SK-N-SH (cell line): Measurements from ENCODE around the gene RBM47. TPM values are rescaled to one million over a fixed set of nuclear protein-coding genes. Genes with fewer than 3 reads are reported as not detected.
A peak's percentile ranks its signal among the peaks of the same experiment; 100 is the strongest.

Source experiments
- CTCF ChIA-PET: fragments of 300-600, 350-600 bp; formaldehyde crosslinking; extraction: SDS; loops from one replicate; lab custom pipeline; 2021; lab: Yijun Ruan, JAX
- POLR2A ChIA-PET: fragments of 350-600 bp; sonication (Branson Sonifier 250); formaldehyde crosslinking; extraction: SDS; loops from one replicate; lab custom pipeline; 2020; ENCODE audit warnings: antibody characterized with exemption, inconsistent platforms; lab: Yijun Ruan, JAX
- DNase-seq: peaks from one replicate; pipeline ENCODE4 v3.0.0; 2012
- H2AFZ ChIP-seq: fragments of 200-600 bp; sonication (generic); 2 replicates; pipeline ENCODE4 v1.8.1; 2016; ENCODE audit warnings: antibody characterized with exemption, mild to moderate bottlenecking, low read depth
- H3F3A ChIP-seq: fragments of 200-600 bp; sonication (generic); replicated peaks from 2 replicates; pipeline ENCODE3; 2016; ENCODE audit warnings: antibody characterized with exemption, mild to moderate bottlenecking; ENCODE audit not compliant: insufficient read depth
- H3K27ac ChIP-seq, 2 experiments: fragments of 200-500 bp in 1 of 2; fragments of 200-600 bp in 1 of 2; sonication (Bioruptor generic) in 1 of 2; sonication (generic), shearing (Covaris generic) in 1 of 2; 2 replicates each; pipeline versions ENCODE4 v1.5.1 to v1.6.1; 2014 to 2016; ENCODE audit warnings: low read depth in 2 of 2, inconsistent platforms in 1 of 2, low read length in 1 of 2, mild to moderate bottlenecking in 1 of 2, mixed read lengths in 1 of 2
- H3K27me3 ChIP-seq: fragments of 200-600 bp; sonication (generic), shearing (Covaris generic); 2 replicates; pipeline ENCODE4 v1.6.1; 2016; ENCODE audit warnings: mixed run types; ENCODE audit not compliant: insufficient read depth
- H3K36me3 ChIP-seq, 2 experiments: fragments of 200-500 bp in 1 of 2; fragments of 200-600 bp in 1 of 2; sonication (Bioruptor generic) in 1 of 2; sonication (generic) in 1 of 2; replicated peaks in 1 of 2; 2 replicates each; pipeline versions ENCODE3 to v1.5.1; 2014 to 2016; ENCODE audit warnings: low read length in 1 of 2, mild to moderate bottlenecking in 1 of 2; ENCODE audit not compliant: insufficient read depth in 2 of 2, control insufficient read depth in 1 of 2
- H3K4me1 ChIP-seq, 2 experiments: fragments of 200-500 bp in 1 of 2; fragments of 200-600 bp in 1 of 2; sonication (Bioruptor generic) in 1 of 2; sonication (generic), shearing (Covaris generic) in 1 of 2; 2 replicates each; pipeline versions ENCODE4 v1.5.1 to v1.6.1; 2014 to 2016; ENCODE audit warnings: low read depth in 1 of 2, low read length in 1 of 2, mixed run types in 1 of 2; ENCODE audit not compliant: insufficient read depth in 2 of 2, control insufficient read depth in 1 of 2
- H3K4me2 ChIP-seq: fragments of 200-600 bp; sonication (generic), shearing (Covaris generic); 2 replicates; pipeline ENCODE4 v1.6.1; 2017; ENCODE audit warnings: mixed run types
- H3K4me3 ChIP-seq, 2 experiments: fragments of 200-500 bp in 1 of 2; fragments of 200-600 bp in 1 of 2; sonication (Bioruptor generic) in 1 of 2; sonication (generic), shearing (Covaris generic) in 1 of 2; 2 replicates each; pipeline versions ENCODE4 v1.5.1 to v1.8.1; 2014 to 2016; ENCODE audit warnings: low read depth in 2 of 2, inconsistent platforms in 1 of 2, low read length in 1 of 2, mild to moderate bottlenecking in 1 of 2, mixed read lengths in 1 of 2, moderate library complexity in 1 of 2
- H3K79me2 ChIP-seq: fragments of 200-600 bp; sonication (generic); 2 replicates; pipeline ENCODE4 v1.8.1; 2017; ENCODE audit warnings: mild to moderate bottlenecking; ENCODE audit not compliant: insufficient read depth
- H3K9ac ChIP-seq: fragments of 200-600 bp; sonication (generic); 2 replicates; pipeline ENCODE4 v1.6.1; 2017; ENCODE audit warnings: mixed run types
- H3K9me2 ChIP-seq: fragments of 200-600 bp; sonication (generic); 2 replicates; pipeline ENCODE4 v1.6.1; 2017; ENCODE audit warnings: mixed run types
- H3K9me3 ChIP-seq: fragments of 200-600 bp; sonication (generic); 2 replicates; pipeline ENCODE4 v1.6.1; 2017; ENCODE audit warnings: mixed run types, mild to moderate bottlenecking, moderate library complexity
- H4K20me1 ChIP-seq: fragments of 200-600 bp; sonication (generic); 2 replicates; pipeline ENCODE4 v1.6.1; 2017; ENCODE audit warnings: mild to moderate bottlenecking, mixed run types; ENCODE audit not compliant: insufficient read depth
- EP300 ChIP-seq, 2 experiments: IDR thresholded peaks; 2 replicates each; pipeline versions ENCODE4 v1.4.0 to v1.6.1; 2012; ENCODE audit warnings: borderline replicate concordance in 1 of 2, low read depth in 1 of 2, low read length in 1 of 2
- FOSL2 ChIP-seq: IDR thresholded peaks from 2 replicates; pipeline ENCODE4 v1.4.0; 2012; ENCODE audit warnings: low read depth, mild to moderate bottlenecking, moderate library complexity, borderline replicate concordance
- FOXJ3 ChIP-seq: sonication (generic); formaldehyde crosslinking; IDR thresholded peaks from 2 replicates; pipeline ENCODE4 v1.5.1; 2020; ENCODE audit warnings: mild to moderate bottlenecking, missing genetic modification reagents
- FOXM1 ChIP-seq: IDR thresholded peaks from 2 replicates; pipeline ENCODE4 v1.4.0; 2012; ENCODE audit warnings: low read depth, mild to moderate bottlenecking
- GABPA ChIP-seq: IDR thresholded peaks from 2 replicates; pipeline ENCODE4 v1.4.0; 2012; ENCODE audit warnings: low read depth, mild to moderate bottlenecking
- GATA2 ChIP-seq: sonication (generic); formaldehyde crosslinking; IDR thresholded peaks from 2 replicates; pipeline ENCODE4 v1.5.0; 2020; ENCODE audit warnings: mild to moderate bottlenecking, missing genetic modification reagents
- MEF2A ChIP-seq: IDR thresholded peaks from 2 replicates; pipeline ENCODE4 v1.4.0; 2012; ENCODE audit warnings: low read depth, borderline replicate concordance
- MXI1 ChIP-seq: IDR thresholded peaks from 2 replicates; pipeline ENCODE4 v1.6.1; 2012; ENCODE audit warnings: mild to moderate bottlenecking, low read depth, low read length, improper control_type of control experiment
- NFIC ChIP-seq: IDR thresholded peaks from 2 replicates; pipeline ENCODE4 v1.4.0; 2012; ENCODE audit warnings: borderline replicate concordance
- POLR2AphosphoS5 ChIP-seq: IDR thresholded peaks from 2 replicates; pipeline ENCODE4 v1.6.1; 2012; ENCODE audit warnings: low read depth, low read length
- RAD21 ChIP-seq: IDR thresholded peaks from 2 replicates; pipeline ENCODE4 v1.6.1; 2012; ENCODE audit warnings: mild to moderate bottlenecking, low read length
- RCOR1 ChIP-seq: fragments of 150-350 bp; IDR thresholded peaks from 2 replicates; pipeline ENCODE4 v1.6.1; 2017; ENCODE audit warnings: antibody characterized with exemption, low read length
- SMC3 ChIP-seq: IDR thresholded peaks from 2 replicates; pipeline ENCODE4 v1.6.1; 2012; ENCODE audit warnings: low read depth, low read length, improper control_type of control experiment
- TAF1 ChIP-seq: IDR thresholded peaks from 2 replicates; pipeline ENCODE4 v1.6.1; 2012; ENCODE audit warnings: low read depth, mild to moderate bottlenecking, low read length, moderate library complexity, borderline replicate concordance
- YY1 ChIP-seq: IDR thresholded peaks from 2 replicates; pipeline ENCODE4 v1.4.0; 2012; ENCODE audit warnings: low read depth, mild to moderate bottlenecking
- ZBTB33 ChIP-seq: IDR thresholded peaks from 2 replicates; pipeline ENCODE4 v1.4.0; 2012; ENCODE audit warnings: low read depth, borderline replicate concordance
- WGBS: methylation state at CpG from one replicate; pipeline ENCODE4 v1.1.6; 2017; ENCODE audit warnings: low lambda C conversion rate; 5-methylcytosine and 5-hydroxymethylcytosine counted together
- polyA plus RNA-seq, 3 experiments: library from polyadenylated mRNA; depleted of rRNA; stranded (reverse); fragments of >200 nt; gene quantifications; 2 replicates each; pipeline ENCODE4 v1.2.3, GENCODE V29; 2012
- TF ChIP-seq, protein P1 (sequence below): IDR thresholded peaks from 2 replicates; pipeline ENCODE4; 2012

RBM47 gene
- polyA plus RNA-seq, 1 of the 3 experiments (the other 2 are of a cell fraction) = 6.8 TPM

DNA sequence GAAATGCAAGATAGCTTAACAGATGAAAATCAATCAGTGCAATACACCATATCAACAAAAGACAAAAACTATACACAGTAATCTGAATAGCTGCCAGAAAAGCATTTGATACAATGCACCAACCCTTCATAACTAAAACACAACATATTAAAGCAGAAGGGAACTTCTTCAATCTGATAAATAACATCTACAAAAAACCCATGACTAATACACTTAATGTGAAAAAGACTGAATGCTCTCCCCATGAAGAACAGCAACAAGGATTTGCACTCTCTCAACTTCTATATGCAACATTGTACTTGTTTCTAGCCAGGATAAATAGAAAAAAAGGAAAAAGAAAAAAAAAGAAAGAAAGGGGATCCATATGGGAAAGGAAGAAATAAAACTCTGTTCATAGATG, 139.7 kb downstream of the RBM47 start:
- no peaks in the 10 kb centered on the region for H3K9me2 ChIP-seq
- H3K79me2 ChIP-seq = no peaks in the 10 kb centered on the region
- no peaks in the 10 kb centered on the region for H3K4me1 ChIP-seq
- no peak overlapping the region for H3K4me2 ChIP-seq
- H3K36me3 ChIP-seq = no peaks in the 10 kb centered on the region
- no peak overlapping the region for H3K4me3 ChIP-seq
- ChIA-PET POLR2A (no interaction called here), CTCF (no interaction called here)
- H3K9me3 ChIP-seq = no peaks in the 10 kb centered on the region
- DNase-seq = no peak
- no peaks in the 10 kb centered on the region for H3K27me3 ChIP-seq
- no peaks in the 10 kb centered on the region for H3F3A ChIP-seq
- TF ChIP-seq YY1 = no peak
- H3K9ac ChIP-seq = no peak overlapping the region
- no peak overlapping the region for H3K27ac ChIP-seq
- H2AFZ ChIP-seq = no peak overlapping the region
- H4K20me1 ChIP-seq = no peaks in the 10 kb centered on the region

- no peaks in the 10 kb centered on the region for H4K20me1 ChIP-seq
- TF ChIP-seq FOXM1 (no peak), TAF1 (no peak), GATA2 (CRISPR knock-in tag) (no peak), FOSL2 (peak; percentile 12; the same call in 1 of the 2 replicates), EP300 (IDR thresholded peaks at IDR 0.05; ENCODE audit: borderline replicate concordance in 1 of 2, low read depth in 1 of 2, low read length in 1 of 2) (no peak), MEF2A (no peak), MXI1 (no peak)
- TF ChIP-seq, protein P1, sequence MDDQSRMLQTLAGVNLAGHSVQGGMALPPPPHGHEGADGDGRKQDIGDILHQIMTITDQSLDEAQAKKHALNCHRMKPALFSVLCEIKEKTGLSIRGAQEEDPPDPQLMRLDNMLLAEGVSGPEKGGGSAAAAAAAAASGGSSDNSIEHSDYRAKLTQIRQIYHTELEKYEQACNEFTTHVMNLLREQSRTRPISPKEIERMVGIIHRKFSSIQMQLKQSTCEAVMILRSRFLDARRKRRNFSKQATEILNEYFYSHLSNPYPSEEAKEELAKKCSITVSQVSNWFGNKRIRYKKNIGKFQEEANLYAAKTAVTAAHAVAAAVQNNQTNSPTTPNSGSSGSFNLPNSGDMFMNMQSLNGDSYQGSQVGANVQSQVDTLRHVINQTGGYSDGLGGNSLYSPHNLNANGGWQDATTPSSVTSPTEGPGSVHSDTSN = peak; percentile 24; the same call in 1 of the 2 replicates
- H3K9ac ChIP-seq = no peak overlapping the region
- H3K4me2 ChIP-seq = no peak overlapping the region
- H2AFZ ChIP-seq = no peak overlapping the region
- H3K27ac ChIP-seq = no peak overlapping the region
- no peaks in the 10 kb centered on the region for H3K9me3 ChIP-seq
- H3F3A ChIP-seq = peaks cover 7% of the 10 kb centered on the region
- H3K9me2 ChIP-seq = no peaks in the 10 kb centered on the region
- CTCF ChIA-PET = no interaction called here
- no peaks in the 10 kb centered on the region for H3K27me3 ChIP-seq
- no peak overlapping the region for H3K4me3 ChIP-seq
- H3K4me1 ChIP-seq = no peaks in the 10 kb centered on the region
- POLR2A ChIA-PET = no interaction called here
- DNase-seq = no peak
- 86% methylated on average over 1 of the region's 1 CpG for WGBS
- no peaks in the 10 kb centered on the region for H3K79me2 ChIP-seq
- H3K36me3 ChIP-seq = no peaks in the 10 kb centered on the region
Measured at GRCh38 chr4:40486534-40486933, 143.1 kb downstream of the RBM47 start.

- Histone ChIP-seq H3K27ac (no peak overlapping the region), H3K36me3 (no peaks in the 10 kb centered on the region), H3K4me2 (no peak overlapping the region), H3K4me1 (no peaks in the 10 kb centered on the region), H3K4me3 (no peak overlapping the region), H3K9me3 (no peaks in the 10 kb centered on the region), H3K79me2 (no peaks in the 10 kb centered on the region), H4K20me1 (no peaks in the 10 kb centered on the region), H3K27me3 (no peaks in the 10 kb centered on the region), H3K9ac (no peak overlapping the region), H2AFZ (no peak overlapping the region), H3F3A (peaks cover 11% of the 10 kb centered on the region), H3K9me2 (no peaks in the 10 kb centered on the region)
- CTCF ChIA-PET = interaction anchor here (1.5 kb wide), 1 partner anchor 159 kb away, joined by 3 read pairs; no protein-coding TSS in a partner anchor
- WGBS = 96% methylated on average over 1 of the region's 1 CpG
- DNase-seq = no peak
- POLR2A ChIA-PET = no interaction called here
- TF ChIP-seq SMC3 (no peak), NFIC (no peak), POLR2AphosphoS5 (no peak), FOXJ3 (no peak), FOSL2 (no peak), GABPA (no peak), MEF2A (no peak), RAD21 (no peak), ZBTB33 (no peak), MXI1 (no peak), RCOR1 (no peak), GATA2 (CRISPR knock-in tag) (no peak)
- TF ChIP-seq, protein P1 = no peak
Measured at GRCh38 chr4:40484346-40485090, 145.1 kb downstream of the RBM47 start.
